ENCODE data around the gene TTC23. TPM values are rescaled to one million over a fixed set of nuclear protein-coding genes. Genes with fewer than 3 reads are reported as not detected.
A peak's percentile ranks its signal among the peaks of the same experiment; 100 is the strongest.

TTC23 gene
- total RNA-seq, 1 donor from 2014 or later: 23.1 TPM

- peak within 1 kb of the TSS; percentile 96 for H3K27ac Mint-ChIP-seq (ENCODE audit: unreplicated experiment)
- TF ChIP-seq CTCF (IDR thresholded peaks at IDR 0.05): no peak
- peak; percentile 99 for DNase-seq (ENCODE audit: extremely low spot score, unreplicated experiment)
- peak within 1 kb of the TSS; percentile 79 for H3K4me3 Mint-ChIP-seq (ENCODE audit: unreplicated experiment)
- H3K36me3 Mint-ChIP-seq (ENCODE audit: unreplicated experiment): peaks cover 6% of the 10 kb centered on the region
- no peaks in the 10 kb centered on the region for H3K27me3 Mint-ChIP-seq (ENCODE audit: unreplicated experiment)
- H3K4me1 Mint-ChIP-seq (ENCODE audit: unreplicated experiment): peaks cover 39% of the 10 kb centered on the region
- H3K9me3 Mint-ChIP-seq (ENCODE audit: unreplicated experiment): no peaks in the 10 kb centered on the region
These were observed 1.8 kb upstream of the TTC23 start, which contains the start of gene LRRC28 for GRCh38 chr15:99250857-99251841. LRRC28 (plus strand) TSS chr15:99251481; CDS start chr15:99255958, 4,477 bp downstream.

- no peak overlapping the region for H3K4me3 Mint-ChIP-seq (ENCODE audit: unreplicated experiment)
- peaks cover 32% of the 10 kb centered on the region for H3K4me1 Mint-ChIP-seq (ENCODE audit: unreplicated experiment)
- no peak for TF ChIP-seq CTCF (IDR thresholded peaks at IDR 0.05)
- no peaks in the 10 kb centered on the region for H3K9me3 Mint-ChIP-seq (ENCODE audit: unreplicated experiment)
- peak overlapping the region; percentile 96 for H3K27ac Mint-ChIP-seq (ENCODE audit: unreplicated experiment)
- DNase-seq (ENCODE audit: extremely low spot score, unreplicated experiment): no peak
- no peaks in the 10 kb centered on the region for H3K27me3 Mint-ChIP-seq (ENCODE audit: unreplicated experiment)
- H3K36me3 Mint-ChIP-seq (ENCODE audit: unreplicated experiment): no peaks in the 10 kb centered on the region
These were observed 1.1 kb upstream of the TTC23 start for GRCh38 chr15:99250494-99250856.

GRCh38 chr15:99250001-99250400 lies 620 bp upstream of the TTC23 start:
- no peak overlapping the region for H3K4me3 Mint-ChIP-seq (ENCODE audit: unreplicated experiment)
- no peaks in the 10 kb centered on the region for H3K36me3 Mint-ChIP-seq (ENCODE audit: unreplicated experiment)
- no peak for TF ChIP-seq CTCF (IDR thresholded peaks at IDR 0.05)
- H3K27me3 Mint-ChIP-seq (ENCODE audit: unreplicated experiment): no peaks in the 10 kb centered on the region
- DNase-seq (ENCODE audit: extremely low spot score, unreplicated experiment): no peak
- peaks cover 32% of the 10 kb centered on the region for H3K4me1 Mint-ChIP-seq (ENCODE audit: unreplicated experiment)
- peak overlapping the region; percentile 96 for H3K27ac Mint-ChIP-seq (ENCODE audit: unreplicated experiment)
- no peaks in the 10 kb centered on the region for H3K9me3 Mint-ChIP-seq (ENCODE audit: unreplicated experiment)

GRCh38 chr15:99248000-99248715 lies 1.2 kb downstream of the TTC23 start:
- Mint-ChIP-seq H3K4me3 (ENCODE audit: unreplicated experiment) (no peak overlapping the region), H3K4me1 (ENCODE audit: unreplicated experiment) (peaks cover 27% of the 10 kb centered on the region), H3K27ac (ENCODE audit: unreplicated experiment) (no peak overlapping the region), H3K9me3 (ENCODE audit: unreplicated experiment) (no peaks in the 10 kb centered on the region), H3K36me3 (ENCODE audit: unreplicated experiment) (peaks cover 2% of the 10 kb centered on the region), H3K27me3 (ENCODE audit: unreplicated experiment) (no peaks in the 10 kb centered on the region)
- DNase-seq (ENCODE audit: extremely low spot score, unreplicated experiment): no peak
- no peak for TF ChIP-seq CTCF (IDR thresholded peaks at IDR 0.05)

- no peaks in the 10 kb centered on the region for H3K9me3 Mint-ChIP-seq (ENCODE audit: unreplicated experiment)
- no peak for DNase-seq (ENCODE audit: extremely low spot score, unreplicated experiment)
- H3K36me3 Mint-ChIP-seq (ENCODE audit: unreplicated experiment): peaks cover 2% of the 10 kb centered on the region
- H3K4me1 Mint-ChIP-seq (ENCODE audit: unreplicated experiment): peaks cover 21% of the 10 kb centered on the region
- H3K4me3 Mint-ChIP-seq (ENCODE audit: unreplicated experiment): no peak overlapping the region
- H3K27ac Mint-ChIP-seq (ENCODE audit: unreplicated experiment): no peak overlapping the region
- no peaks in the 10 kb centered on the region for H3K27me3 Mint-ChIP-seq (ENCODE audit: unreplicated experiment)
- TF ChIP-seq CTCF (IDR thresholded peaks at IDR 0.05): no peak
These were observed 2.3 kb downstream of the TTC23 start for GRCh38 chr15:99247062-99247461.
